Cortex of kidney (tissue), 1 donor: ENCODE results near the gene CYP4V2.
"Not testable (repeated sequence)": the region's sequence is repeated elsewhere in the genome, so short reads cannot be mapped to it uniquely, and the experiment has no call there.

ENCODE experiments used
- DNase-seq: peaks from one replicate; lab custom pipeline; 2025; lab: John Stamatoyannopoulos, UW

CYP4V2 gene

DNA sequence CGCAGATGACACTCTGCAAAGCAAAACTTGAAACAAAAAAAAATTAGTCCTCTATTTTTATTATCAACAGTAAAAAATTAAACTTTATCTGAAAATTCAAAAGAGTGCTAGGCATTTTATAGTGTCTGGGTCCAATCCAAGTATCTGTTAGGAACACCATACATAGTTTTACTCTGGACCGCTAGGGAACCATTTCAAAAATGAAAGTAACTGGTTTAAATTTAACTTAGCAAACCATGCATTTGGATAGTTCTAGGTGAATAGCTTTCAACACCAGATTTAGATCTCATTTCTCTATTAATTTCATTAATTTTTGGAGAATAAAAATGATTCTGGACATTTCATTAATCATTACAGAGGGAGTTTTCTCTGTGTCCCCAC lies 37.1 kb downstream of the CYP4V2 start:
- DNase-seq: no peak

DNA sequence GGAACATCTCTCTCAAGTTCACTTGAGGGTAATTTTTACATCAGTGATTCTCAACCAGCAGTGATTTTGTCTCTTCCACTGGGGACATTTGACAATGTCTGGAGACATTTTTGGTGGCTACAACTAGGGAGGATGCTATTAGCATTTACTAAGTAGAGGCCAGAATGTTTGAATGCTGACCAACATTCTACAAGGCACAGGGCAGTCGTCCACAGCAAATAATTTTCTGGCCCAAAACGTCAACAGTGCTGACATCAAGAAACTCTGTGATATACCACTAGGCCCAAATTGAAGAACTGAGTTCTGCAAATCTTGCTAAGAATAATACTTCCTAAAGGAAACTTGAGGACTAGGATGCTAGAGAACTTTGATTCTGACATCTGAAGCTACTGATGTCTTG lies 43.0 kb downstream of the CYP4V2 start:
- no peak for DNase-seq

DNA sequence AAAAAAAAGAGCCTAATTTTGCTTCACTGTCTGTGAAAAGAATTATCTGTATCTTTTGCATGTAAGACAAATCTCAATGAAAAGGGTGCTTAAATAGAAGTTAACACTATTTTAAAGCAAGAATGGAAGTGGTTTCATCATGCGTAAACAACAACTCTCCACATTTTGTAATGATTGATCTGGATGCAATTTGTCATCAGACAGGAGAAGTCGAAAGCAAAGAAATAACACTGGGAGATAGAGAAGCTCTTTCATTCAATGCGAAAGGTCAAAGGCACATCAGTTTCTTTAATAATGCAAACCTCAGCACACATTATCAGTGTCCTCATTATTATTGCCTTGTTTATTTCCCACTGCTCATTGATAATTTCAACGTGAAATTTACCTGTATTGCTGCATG lies 44.8 kb downstream of the CYP4V2 start:
- DNase-seq: no peak

DNA sequence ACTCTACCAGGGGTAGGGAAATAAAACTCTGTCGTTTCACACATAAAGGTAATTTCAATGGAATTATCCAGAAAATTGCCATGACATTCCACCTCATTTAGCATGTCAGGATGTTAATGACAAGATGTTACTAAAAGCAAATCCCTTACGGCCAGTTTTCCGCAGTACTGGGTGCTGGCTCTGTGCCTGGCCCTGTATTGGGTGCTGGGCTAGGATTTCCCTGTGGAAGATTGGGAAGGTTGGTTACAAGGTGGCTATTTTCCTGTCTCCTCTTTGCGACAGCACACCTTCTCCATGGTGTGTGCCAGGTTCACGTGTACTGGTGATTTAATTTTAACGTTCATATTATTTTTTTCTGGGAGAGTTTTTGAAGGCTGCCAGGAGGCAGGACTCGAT lies 49.1 kb downstream of the CYP4V2 start:
- no peak for DNase-seq

DNA sequence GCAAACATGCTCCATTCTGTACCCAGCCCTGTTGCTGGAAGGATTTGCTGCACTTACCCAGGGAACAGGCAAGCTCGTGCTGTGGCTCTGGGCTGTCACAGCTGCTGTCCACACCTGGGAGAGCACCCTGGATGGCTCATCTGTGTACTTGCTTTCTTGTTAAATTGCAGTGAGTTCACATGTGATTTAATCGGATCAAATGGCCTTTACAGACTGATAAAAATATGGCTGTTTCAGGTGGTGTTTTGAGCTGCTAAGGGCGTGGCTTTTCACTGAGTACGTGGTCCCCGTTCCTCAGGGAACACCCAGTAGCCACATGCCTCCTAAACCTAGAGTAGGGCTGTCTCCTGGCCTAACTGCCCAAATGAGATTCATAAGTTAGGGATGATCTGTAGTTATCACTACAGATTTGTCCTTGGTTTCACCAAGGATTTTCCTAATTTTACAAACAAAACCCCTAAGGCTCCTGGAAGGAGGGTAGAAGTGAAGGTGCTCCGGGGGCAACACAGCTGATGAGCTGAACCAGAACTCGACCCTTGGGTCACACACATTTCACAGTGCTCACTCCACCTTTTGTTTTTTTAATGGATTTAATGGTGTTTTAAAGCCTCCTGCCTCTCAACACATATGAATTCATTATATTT lies 49.6 kb downstream of the CYP4V2 start:
- no peak for DNase-seq

DNA sequence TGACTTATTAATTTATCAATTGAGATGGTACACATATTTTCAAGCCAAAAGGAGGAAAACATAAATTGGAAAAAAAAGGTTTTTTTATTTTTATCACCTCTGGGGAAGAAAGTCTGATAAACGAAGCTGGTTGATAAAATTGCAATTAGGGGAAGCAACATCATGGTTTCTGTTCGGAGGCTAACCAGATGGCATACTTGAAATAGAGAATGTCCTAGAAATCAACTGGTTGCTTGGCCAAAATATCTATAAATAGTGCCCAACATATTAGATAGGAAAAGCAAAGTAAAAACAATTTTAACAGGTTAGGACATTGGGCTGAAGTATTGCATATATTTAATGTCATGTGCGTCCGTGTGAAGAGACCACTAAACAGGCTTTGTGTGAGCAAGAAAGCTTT lies 50.2 kb downstream of the CYP4V2 start:
- DNase-seq: no peak

DNA sequence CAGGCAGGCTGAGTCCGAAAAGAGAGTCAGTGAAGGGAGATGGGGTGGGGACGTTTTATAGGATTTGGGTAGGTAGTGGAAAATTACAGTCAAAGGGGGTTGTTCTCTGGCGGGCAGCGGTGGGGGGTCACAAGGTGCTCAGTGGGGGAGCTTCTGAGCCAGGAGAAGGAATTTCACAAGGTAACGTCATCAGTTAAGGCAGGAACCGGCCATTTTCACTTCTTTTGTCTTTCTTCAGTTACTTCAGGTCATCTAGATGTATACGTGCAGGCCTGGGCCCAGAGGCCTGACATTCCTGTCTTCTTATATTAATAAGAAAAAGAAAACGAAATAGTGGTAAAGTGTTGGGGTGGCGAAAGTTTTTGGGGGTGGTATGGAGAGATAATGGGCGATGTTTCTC lies 50.7 kb downstream of the CYP4V2 start:
- DNase-seq: not testable (repeated sequence)

DNA sequence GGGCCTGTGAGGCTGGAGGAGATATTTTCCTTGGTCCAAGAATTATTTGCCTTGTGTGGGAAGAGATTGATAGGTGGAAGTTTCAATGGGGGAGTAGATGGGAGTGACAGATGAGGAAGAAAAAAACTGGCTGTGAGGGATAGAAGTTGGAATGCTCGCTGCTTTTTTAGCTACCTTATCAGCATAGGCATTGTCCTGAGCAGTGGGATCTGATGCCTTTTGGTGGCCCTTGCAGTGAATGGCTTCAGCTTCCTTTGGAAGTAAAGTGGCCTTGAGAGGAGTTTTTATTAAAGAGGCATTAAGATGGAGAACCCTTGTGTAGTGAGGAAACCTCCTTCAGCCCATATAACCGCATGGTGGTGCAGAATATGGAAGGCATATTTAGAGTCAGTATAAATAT lies 52.0 kb downstream of the CYP4V2 start:
- DNase-seq: no peak

DNA sequence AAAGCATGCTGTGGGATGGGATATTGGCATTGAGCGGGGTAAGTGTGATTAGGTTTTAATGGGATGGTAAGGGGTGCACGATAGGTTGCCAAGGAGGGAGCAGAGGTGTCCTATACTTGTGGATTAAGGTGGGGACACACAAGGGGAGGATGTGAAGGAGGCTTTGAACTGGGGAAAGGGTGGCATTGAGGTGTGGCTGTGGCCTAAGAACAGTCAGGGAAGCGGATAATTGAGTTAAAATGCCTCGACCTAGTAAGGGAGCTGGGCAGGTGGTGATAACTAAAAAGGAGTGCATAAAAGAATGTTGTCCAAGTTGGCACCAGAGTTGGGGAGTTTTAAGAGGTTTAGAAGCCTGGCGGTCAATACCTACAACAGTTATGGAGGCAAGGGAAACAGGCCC lies 53.5 kb downstream of the CYP4V2 start:
- DNase-seq: no peak

DNA sequence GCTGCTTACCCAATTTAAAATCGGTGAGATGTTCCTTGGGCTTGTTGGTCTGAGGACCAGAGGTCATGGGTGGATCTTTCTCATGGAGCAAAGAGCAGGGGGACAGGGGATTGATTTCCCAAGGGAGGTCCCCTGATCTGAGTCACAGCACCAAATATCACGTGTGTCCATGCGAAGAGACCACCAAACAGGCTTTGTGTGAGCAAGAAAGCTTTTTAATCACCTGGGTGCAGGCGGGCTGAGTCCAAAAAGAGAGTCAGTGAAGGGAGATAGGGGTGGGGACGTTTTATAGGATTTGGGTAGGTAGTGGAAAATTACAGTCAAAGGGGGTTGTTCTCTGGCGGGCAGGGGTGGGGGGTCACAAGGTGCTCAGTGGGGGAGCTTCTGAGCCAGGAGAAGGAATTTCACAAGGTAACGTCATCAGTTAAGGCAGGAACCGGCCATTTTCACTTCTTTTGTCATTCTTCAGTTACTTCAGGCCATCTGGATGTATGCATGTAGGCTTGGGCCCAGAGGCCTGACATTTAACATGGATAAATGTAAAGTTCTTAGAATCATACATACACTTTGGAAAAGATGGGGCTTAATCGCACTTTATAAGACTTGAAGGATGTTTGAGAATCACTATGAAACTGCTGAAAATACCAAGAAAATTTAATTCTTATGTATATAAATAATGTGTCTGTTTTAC lies 55.8 kb downstream of the CYP4V2 start:
- DNase-seq: not testable (repeated sequence)

DNA sequence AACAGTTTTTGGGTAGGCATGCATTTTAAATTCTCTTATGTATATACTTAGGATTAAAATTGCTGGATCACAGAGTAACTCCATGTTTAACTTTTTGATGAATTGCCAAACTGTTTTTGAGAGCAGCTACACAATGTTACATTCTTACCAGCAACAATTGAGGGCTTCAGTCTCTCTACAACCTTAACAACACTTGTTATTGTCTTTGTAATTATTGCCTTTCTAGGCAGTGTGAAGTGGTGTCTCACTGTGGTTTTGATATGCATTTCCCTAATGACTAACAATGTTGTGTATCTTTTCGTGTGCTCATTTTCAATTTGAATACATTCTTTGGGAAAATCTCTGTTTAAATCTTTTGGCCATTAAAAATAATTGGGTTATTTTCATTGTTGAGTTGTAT lies 57.3 kb downstream of the CYP4V2 start:
- no peak for DNase-seq

DNA sequence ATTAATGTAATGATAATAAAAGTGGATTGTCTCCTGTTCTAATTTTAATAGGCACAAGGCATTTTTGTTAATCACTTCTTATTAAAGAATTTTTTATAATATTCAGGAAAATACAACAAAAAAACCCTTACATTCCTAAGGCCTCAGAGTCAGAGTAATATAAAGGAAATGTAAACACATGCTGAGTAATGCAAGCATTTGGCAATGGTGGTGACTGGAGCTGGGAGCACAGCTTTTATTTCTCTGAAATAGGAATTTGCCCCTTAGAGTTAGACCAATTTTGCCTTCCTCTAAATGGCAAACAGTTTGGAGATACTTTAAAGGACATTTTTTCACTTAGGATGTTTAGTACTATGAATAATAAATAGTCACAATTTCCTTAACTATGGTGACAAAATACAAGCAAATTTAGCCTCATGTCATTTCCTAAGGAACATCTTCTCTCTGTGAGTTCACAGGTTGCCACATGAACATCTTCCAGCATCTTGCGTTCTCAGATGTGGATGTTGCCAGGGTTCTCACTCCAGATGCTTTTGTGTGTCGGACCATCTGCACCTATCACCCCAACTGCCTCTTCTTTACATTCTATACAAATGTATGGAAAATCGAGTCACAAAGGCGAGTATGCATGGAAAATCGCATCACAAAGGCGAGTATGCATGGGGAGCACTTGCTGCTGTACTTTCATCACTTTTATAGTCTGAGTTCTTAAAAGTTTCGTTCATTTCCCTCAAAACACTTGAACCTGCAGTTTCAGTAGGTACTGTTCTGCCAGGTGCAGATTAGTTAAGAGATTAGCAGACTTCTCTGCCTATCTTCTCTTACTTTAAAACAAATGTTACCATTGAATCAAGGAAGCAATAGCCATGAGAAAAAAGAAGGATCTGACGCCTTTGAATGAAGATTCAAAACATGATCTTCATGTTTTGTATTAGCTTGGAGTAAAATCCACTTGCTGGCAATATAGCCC lies 58.7 kb downstream of the CYP4V2 start:
- no peak for DNase-seq

DNA sequence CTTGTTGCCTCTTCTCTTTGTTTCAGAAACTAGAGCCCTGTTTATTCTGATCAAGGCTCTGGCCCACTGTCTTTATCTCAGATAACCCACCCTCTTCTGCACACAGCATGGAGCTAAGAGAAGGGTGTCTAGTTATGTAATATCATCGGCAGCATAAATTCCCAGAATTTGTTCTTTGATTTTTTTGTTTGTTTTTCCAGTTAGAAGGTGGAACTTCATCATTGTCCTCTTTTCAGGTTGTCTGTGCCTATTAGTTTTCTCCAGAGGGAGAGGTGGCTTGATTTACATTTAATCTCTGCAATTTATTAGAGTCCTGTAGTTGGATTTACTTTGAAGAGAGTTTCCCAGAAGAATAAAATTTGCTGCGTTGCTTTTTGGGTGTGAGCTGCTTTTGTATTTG lies 59.4 kb downstream of the CYP4V2 start:
- DNase-seq: no peak

DNA sequence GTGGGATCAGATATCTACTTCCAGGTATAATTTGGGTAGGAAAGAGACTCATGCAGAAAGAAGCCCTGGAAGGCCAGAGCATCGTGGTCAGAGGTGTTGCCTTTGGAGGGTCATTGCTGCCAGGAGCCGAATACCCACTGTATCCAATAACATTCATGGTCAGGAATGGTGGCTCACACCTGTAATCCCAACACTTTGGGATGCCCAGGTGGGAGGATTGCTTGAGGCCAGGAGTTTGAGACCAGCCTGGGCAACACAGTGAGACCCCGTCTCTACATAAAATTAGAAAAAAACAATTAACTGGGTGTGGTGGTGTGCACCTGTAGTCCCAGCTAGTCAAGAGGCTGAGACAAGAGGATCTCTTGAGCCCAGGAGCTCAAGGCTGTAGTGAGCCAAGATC lies 63.8 kb downstream of the CYP4V2 start:
- DNase-seq: no peak

DNA sequence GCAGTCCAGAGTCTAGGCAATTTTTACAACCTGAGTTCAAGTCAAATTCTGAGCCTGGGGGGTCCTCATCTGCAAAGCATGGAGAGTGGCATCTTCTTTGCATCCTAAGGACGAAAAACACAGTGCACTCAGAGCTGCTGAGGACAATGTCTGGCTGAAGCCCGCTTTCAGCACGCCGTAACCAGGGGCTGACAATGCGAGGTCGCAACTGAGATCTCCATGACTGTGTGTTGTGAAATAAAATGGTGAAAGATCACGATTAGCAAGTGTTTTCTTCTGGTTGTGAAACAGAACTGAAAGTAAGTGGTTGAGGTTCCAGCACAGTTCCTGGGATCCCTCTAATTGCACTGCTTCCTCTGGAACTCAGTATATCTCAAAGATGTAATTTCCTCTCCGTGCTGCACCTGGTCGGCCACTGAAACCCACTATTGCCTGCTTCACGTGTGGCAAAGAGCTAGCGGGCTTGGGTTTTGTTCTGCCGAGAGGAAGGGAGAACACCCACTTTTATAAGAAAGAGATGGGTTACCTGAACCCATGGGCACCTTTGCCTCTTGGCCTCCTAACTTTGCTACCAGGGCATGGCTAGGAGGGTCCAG lies 66.9 kb downstream of the CYP4V2 start:
- DNase-seq: no peak

DNA sequence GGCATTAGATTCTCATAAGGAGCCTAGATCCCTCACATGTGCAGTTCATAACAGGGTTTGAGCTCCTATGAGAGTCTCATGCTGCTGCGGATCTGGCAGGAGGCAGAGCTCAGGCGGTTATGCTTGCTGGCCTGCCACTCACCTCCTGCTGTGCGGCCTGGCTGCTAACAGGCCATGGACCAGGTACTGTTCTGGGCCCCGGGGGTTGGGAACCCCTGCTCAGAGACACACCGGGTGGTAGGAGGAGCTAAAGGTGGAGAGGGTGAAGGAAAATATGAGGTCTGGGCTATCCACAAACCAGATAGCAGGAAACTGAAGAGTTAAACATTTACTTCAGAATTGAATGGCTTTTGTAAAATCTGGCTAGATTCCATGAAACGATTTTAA lies 68.7 kb downstream of the CYP4V2 start:
- DNase-seq: no peak
